Measurements from ENCODE around the gene ACBD4. TPM values are rescaled to one million over a fixed set of nuclear protein-coding genes. Genes with fewer than 3 reads are reported as not detected.
A peak's percentile ranks its signal among the peaks of the same experiment; 100 is the strongest.

Gene ACBD4
- total and polyA plus RNA-seq, 2 of the 4 experiments (the other 2 are of a cell fraction) = 2.3 to 5.7 TPM

GRCh38 chr17:45190503-45191255, 55.2 kb downstream of the ACBD4 start:
- in situ Hi-C loops (cut with MboI; ENCODE audit: low sequenced_read_pairs) = no loop called here
- no peak overlapping the region for H3K27ac ChIP-seq (ENCODE audit: insufficient read depth, low read length)

More at GRCh38 chr17:45190503-45191255, 55.2 kb downstream of the ACBD4 start:
- dilution Hi-C loops (cut with HindIII; ENCODE audit: low sequenced_read_pairs, unreplicated experiment) (no loop called here), intact Hi-C loops (cut with micrococcal nuclease) (no loop called here)
- no peak overlapping the region for H4K91ac ChIP-seq (ENCODE audit: insufficient read depth, low read depth, low read length)
- H3K18ac ChIP-seq (ENCODE audit: low read depth, low read length) = no peak overlapping the region
- WGBS, 2 experiments (ENCODE audit: extremely low coverage in 2 of 2, insufficient read length in 1 of 2) = 25% methylated on average over 2 of the region's 11 CpGs; no CpG with 5 or more reads in 1 of the 2 experiments
- no peaks in the 10 kb centered on the region for H3K36me3 ChIP-seq (ENCODE audit: control insufficient read depth, insufficient read depth, low read length)
- H2BK120ac ChIP-seq (ENCODE audit: low read depth, low read length) = no peak overlapping the region
- no peak overlapping the region for H2AK9ac ChIP-seq (replicated peaks; ENCODE audit: low read depth, low read length, poor library complexity)
- H4K20me1 ChIP-seq (ENCODE audit: insufficient read depth, low read length) = no peaks in the 10 kb centered on the region
- H2AFZ ChIP-seq (replicated peaks; ENCODE audit: low read length, poor library complexity) = peak overlapping the region; percentile 63
- H3K9me1 ChIP-seq (ENCODE audit: insufficient read depth, low read length) = no peaks in the 10 kb centered on the region
- CTCF ChIA-PET = interaction anchor here (1.3 kb wide), 1 partner anchor 55 kb away, joined by 4 read pairs; the partner anchor contains the start of gene ACBD4
- H3K9me3 ChIP-seq (ENCODE audit: control insufficient read depth, insufficient read depth, low read length) = no peaks in the 10 kb centered on the region
- DNase-seq (no peak), ATAC-seq (ENCODE audit: low read depth) (no peak)
- POLR2A ChIA-PET (ENCODE audit: unreplicated experiment) = no interaction called here
- H3K4me1 ChIP-seq (ENCODE audit: control insufficient read depth, insufficient read depth, low read length) = no peaks in the 10 kb centered on the region
- no peaks in the 10 kb centered on the region for H3K27me3 ChIP-seq (ENCODE audit: control insufficient read depth, insufficient read depth, low read length)
- H3K14ac ChIP-seq (replicated peaks; ENCODE audit: low read depth, low read length) = no peak overlapping the region
- H3K56ac ChIP-seq (ENCODE audit: extremely low read depth, insufficient read depth, low read length) = no peak overlapping the region
- no peak overlapping the region for H3K4ac ChIP-seq (ENCODE audit: low read depth, low read length)
- no peak overlapping the region for H3K23ac ChIP-seq (ENCODE audit: low read depth, low read length)
- H2AK5ac ChIP-seq (ENCODE audit: low read depth, low read length) = no peak overlapping the region
- H2BK20ac ChIP-seq (ENCODE audit: low read depth, low read length) = no peak overlapping the region
- no peak overlapping the region for H3K9ac ChIP-seq (ENCODE audit: low read depth, low read length)
- no TSS peak for BruUV-seq (replicated peaks)
- no peak for TF ChIP-seq ELK1 (IDR thresholded peaks at IDR 0.05; ENCODE audit: borderline replicate concordance, low read depth, low read length)
- TF ChIP-seq SMC3 (IDR thresholded peaks at IDR 0.05; ENCODE audit: low read depth, low read length) = no peak
- TF ChIP-seq CEBPB (IDR thresholded peaks at IDR 0.05; ENCODE audit: low read depth, low read length) = no peak
- TF ChIP-seq MAZ (IDR thresholded peaks at IDR 0.05; ENCODE audit: borderline replicate concordance, low read depth, low read length) = no peak
- TF ChIP-seq FOS (IDR thresholded peaks at IDR 0.05; ENCODE audit: low read depth, low read length) = no peak
- no peak for TF ChIP-seq MXI1 (IDR thresholded peaks at IDR 0.05; ENCODE audit: borderline replicate concordance, low read depth, low read length)
- TF ChIP-seq USF2 (IDR thresholded peaks at IDR 0.05; ENCODE audit: low read depth, low read length) = no peak
- no peak for TF ChIP-seq RAD21 (IDR thresholded peaks at IDR 0.05; ENCODE audit: low read length)
- TF ChIP-seq BHLHE40 (IDR thresholded peaks at IDR 0.05; ENCODE audit: low read depth, low read length) = no peak
- no peak for TF ChIP-seq RCOR1 (IDR thresholded peaks at IDR 0.05; ENCODE audit: insufficient replicate concordance, low read length)
- TF ChIP-seq CTCF (conservative IDR thresholded peaks at IDR 0.05; ENCODE audit: low read depth, low read length) = no peak
- TF ChIP-seq CHD1 (IDR thresholded peaks at IDR 0.05; ENCODE audit: low read depth, low read length) = no peak
- TF ChIP-seq POLR2A (IDR thresholded peaks at IDR 0.05; ENCODE audit: low read depth, low read length) = no peak
- no peak for TF ChIP-seq NFE2L2 (IDR thresholded peaks at IDR 0.05; ENCODE audit: low read depth, low read length)
- no peak overlapping the region for H3K4me3 ChIP-seq (ENCODE audit: insufficient read depth, low read depth, low read length)
- no peak overlapping the region for H4K5ac ChIP-seq (ENCODE audit: low read depth, low read length)
- no peaks in the 10 kb centered on the region for H3K79me1 ChIP-seq (ENCODE audit: low read depth in 1 of 2, low read length in 2 of 2)
- no peak overlapping the region for H3K4me2 ChIP-seq (ENCODE audit: low read depth, low read length)
- H2BK5ac ChIP-seq (ENCODE audit: low read depth, low read length, poor library complexity, severe bottlenecking) = no peak overlapping the region
- H2BK15ac ChIP-seq (ENCODE audit: low read depth, low read length) = no peak overlapping the region
- H4K8ac ChIP-seq (ENCODE audit: low read depth in 2 of 2, low read length in 2 of 2) = no peak overlapping the region

Measured in IMR-90 (cell line).